GM19351 (cell line): Measurements from ENCODE around the gene HNRNPD.
"Not testable (repeated sequence)": the region's sequence is repeated elsewhere in the genome, so short reads cannot be mapped to it uniquely, and the experiment has no call there.

Experiments
- ATAC-seq: cut with Tn5 transposase; IDR thresholded peaks from one replicate; pipeline ENCODE4 v1.9.1; 2021; ENCODE audit warnings: mild to moderate bottlenecking, moderate library complexity; ENCODE audit not compliant: unreplicated experiment

Gene HNRNPD

GRCh38 chr4:82373816-82374625 is at the start of gene HNRNPD:
Gene HNRNPD (minus strand): TSS chr4:82373991. CDS start chr4:82373678, 313 bp downstream.
- peak; percentile 91 for ATAC-seq

- no peak for ATAC-seq
These were observed 48.8 kb upstream of the HNRNPD start for GRCh38 chr4:82422616-82423015.

- ATAC-seq = no peak
These were observed 48.2 kb upstream of the HNRNPD start for GRCh38 chr4:82421796-82422560.

GRCh38 chr4:82419451-82419850 is 45.7 kb upstream of the HNRNPD start:
- no peak for ATAC-seq

- no peak for ATAC-seq
These were observed 42.2 kb upstream of the HNRNPD start for GRCh38 chr4:82415922-82416365.

- not testable (repeated sequence) for ATAC-seq
These were observed 41.3 kb upstream of the HNRNPD start for GRCh38 chr4:82415061-82415460.

GRCh38 chr4:82403725-82404124 is 29.9 kb upstream of the HNRNPD start:
- no peak for ATAC-seq

GRCh38 chr4:82402196-82402775 is 28.5 kb upstream of the HNRNPD start:
- no peak for ATAC-seq

GRCh38 chr4:82401600-82401999 is 27.8 kb upstream of the HNRNPD start:
- ATAC-seq = no peak

GRCh38 chr4:82398263-82398662 is 24.5 kb upstream of the HNRNPD start:
- ATAC-seq = no peak

GRCh38 chr4:82397527-82397926 is 23.7 kb upstream of the HNRNPD start:
- no peak for ATAC-seq

- ATAC-seq = no peak
These were observed 21.1 kb upstream of the HNRNPD start for GRCh38 chr4:82394896-82395295.

- not testable (repeated sequence) for ATAC-seq
These were observed 16.3 kb upstream of the HNRNPD start for GRCh38 chr4:82390061-82390460.

- no peak for ATAC-seq
These were observed 14.6 kb upstream of the HNRNPD start for GRCh38 chr4:82388405-82388804.

- not testable (repeated sequence) for ATAC-seq
These were observed 12.5 kb upstream of the HNRNPD start for GRCh38 chr4:82386312-82386711.

- no peak for ATAC-seq
These were observed 9.0 kb upstream of the HNRNPD start for GRCh38 chr4:82382751-82383150.

GRCh38 chr4:82381661-82382296 is 8.0 kb upstream of the HNRNPD start:
- ATAC-seq = no peak

GRCh38 chr4:82381235-82381634 is 7.4 kb upstream of the HNRNPD start:
- ATAC-seq = no peak

GRCh38 chr4:82380831-82381230 is 7.0 kb upstream of the HNRNPD start:
- ATAC-seq = no peak

- ATAC-seq = no peak
These were observed 6.6 kb upstream of the HNRNPD start for GRCh38 chr4:82380344-82380743.

- ATAC-seq = no peak
These were observed 2.3 kb upstream of the HNRNPD start for GRCh38 chr4:82376109-82376508.
